IMR-90 (cell line): ENCODE measurements around the gene B3GNT5.

Experiments
- BHLHE40 ChIP-seq: fragments of 150-350 bp; IDR thresholded peaks from 2 replicates; pipeline ENCODE4 v1.6.1; 2016; ENCODE audit warnings: mild to moderate bottlenecking, low read depth, low read length
- CHD1 ChIP-seq: IDR thresholded peaks from 2 replicates; pipeline ENCODE4 v1.6.1; 2012; ENCODE audit warnings: low read depth, low read length, improper control_type of control experiment
- CTCF ChIP-seq: conservative IDR thresholded peaks from 2 replicates; pipeline ENCODE4 v1.5.1; 2012; ENCODE audit warnings: mild to moderate bottlenecking, low read depth, low read length, improper control_type of control experiment
- MAZ ChIP-seq: IDR thresholded peaks from 2 replicates; pipeline ENCODE4 v1.6.1; 2012; ENCODE audit warnings: low read depth, mild to moderate bottlenecking, low read length, improper control_type of control experiment, moderate library complexity, borderline replicate concordance
- POLR2A ChIP-seq: IDR thresholded peaks from 2 replicates; pipeline ENCODE4 v1.6.1; 2012; ENCODE audit warnings: mild to moderate bottlenecking, low read depth, low read length
- RAD21 ChIP-seq: IDR thresholded peaks from 2 replicates; pipeline ENCODE4 v1.6.1; 2012; ENCODE audit warnings: low read length, improper control_type of control experiment
- SMC3 ChIP-seq: fragments of 150-350 bp; IDR thresholded peaks from 2 replicates; pipeline ENCODE4 v1.6.1; 2016; ENCODE audit warnings: low read depth, mild to moderate bottlenecking, antibody characterized with exemption, low read length, moderate library complexity
- USF2 ChIP-seq: fragments of 150-350 bp; IDR thresholded peaks from 2 replicates; pipeline ENCODE4 v1.6.1; 2017; ENCODE audit warnings: mild to moderate bottlenecking, antibody characterized with exemption, low read length, low read depth

GRCh38 chr3:183306798-183307671 is 54.0 kb downstream of the B3GNT5 start:
- TF ChIP-seq USF2 (no peak), CTCF (no peak), CHD1 (no peak), BHLHE40 (no peak), POLR2A (no peak), SMC3 (no peak), MAZ (no peak), RAD21 (no peak)
